ENCODE measurements around the gene RAB40C. TPM values are rescaled to one million over a fixed set of nuclear protein-coding genes. Genes with fewer than 3 reads are reported as not detected.

RAB40C gene
- total and polyA plus RNA-seq, 2 donors from 2014 or later, result 18.1 to 24.0 TPM

DNA sequence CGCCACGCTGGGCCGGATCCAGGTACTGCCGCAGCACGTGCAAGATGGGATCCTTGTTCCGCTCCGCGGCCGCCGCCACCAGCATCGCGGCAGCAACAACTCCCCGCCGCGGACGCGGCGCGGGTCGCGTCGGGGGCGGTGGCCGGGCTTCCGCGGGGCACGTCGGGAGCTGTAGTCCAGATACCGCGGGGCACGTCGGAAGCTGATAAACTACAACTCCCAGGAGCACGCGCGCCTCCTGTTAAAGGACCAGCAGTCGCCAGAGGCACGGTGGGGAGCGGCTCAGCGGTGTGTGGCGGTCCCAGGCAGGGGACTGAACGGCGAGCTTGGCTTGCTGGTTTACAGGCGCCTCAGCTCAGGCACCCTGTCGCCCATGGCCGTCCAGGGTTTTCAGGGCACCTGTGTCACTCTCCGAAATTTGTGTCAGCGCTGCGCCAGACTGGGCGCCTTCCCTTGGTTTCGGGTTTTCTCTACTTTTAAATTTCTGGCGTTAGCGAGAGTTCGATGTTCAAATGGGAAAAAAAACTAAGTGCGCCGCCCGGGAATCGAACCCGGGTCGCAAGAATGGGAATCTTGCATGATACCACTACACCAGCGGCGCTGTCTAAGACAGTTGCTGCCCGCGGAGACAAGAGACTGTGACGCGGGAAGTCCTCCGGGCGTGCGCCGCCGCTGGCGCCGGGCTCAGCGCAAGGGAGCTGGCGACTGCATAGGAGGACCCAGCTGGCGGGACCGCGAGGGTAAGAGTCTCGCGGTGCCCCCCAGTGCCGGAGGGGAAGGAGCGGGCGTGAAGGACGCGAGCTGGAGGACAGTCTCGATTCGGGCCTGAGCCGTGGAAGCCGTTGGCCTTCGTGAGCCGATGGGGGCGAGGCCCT is 46.6 kb downstream of the RAB40C start, which contains the start of gene METTL26:
Gene METTL26, minus strand, starts transcription at position 100 of the 875 bp plus-strand sequence. Its CDS starts 15 bp downstream, at position 85.
- Histone ChIP-seq H3K36me3 (ENCODE audit: control insufficient read depth in 2 of 3, insufficient read depth in 3 of 3, low read length in 3 of 3) (no peaks in the 10 kb centered on the region), H3K9ac (ENCODE audit: low read length in 3 of 3) (peak within 1 kb of the TSS; percentile 83 to 96 (median 91)), H3K9me3 (ENCODE audit: control insufficient read depth in 2 of 3, insufficient read depth in 1 of 3, low read length in 3 of 3) (no peaks in the 10 kb centered on the region), H3K4me3 (ENCODE audit: low read length in 3 of 3) (peak within 1 kb of the TSS; percentile 84 to 88 (median 86)), H3K27ac (ENCODE audit: low read depth in 2 of 2, low read length in 2 of 2) (peak within 1 kb of the TSS; percentile 99), H3K4me1 (ENCODE audit: control insufficient read depth in 2 of 3, insufficient read depth in 2 of 3, low read depth in 1 of 3, low read length in 3 of 3) (peaks cover 0 to 22% (median 0%) of the 10 kb centered on the region in 3 donors), H3K27me3 (ENCODE audit: control insufficient read depth, insufficient read depth, low read length) (no peaks in the 10 kb centered on the region)
- FAIRE-seq (no peak), DNase-seq (peak; percentile 95 to 98 (median 96))
- TF ChIP-seq, protein P1, sequence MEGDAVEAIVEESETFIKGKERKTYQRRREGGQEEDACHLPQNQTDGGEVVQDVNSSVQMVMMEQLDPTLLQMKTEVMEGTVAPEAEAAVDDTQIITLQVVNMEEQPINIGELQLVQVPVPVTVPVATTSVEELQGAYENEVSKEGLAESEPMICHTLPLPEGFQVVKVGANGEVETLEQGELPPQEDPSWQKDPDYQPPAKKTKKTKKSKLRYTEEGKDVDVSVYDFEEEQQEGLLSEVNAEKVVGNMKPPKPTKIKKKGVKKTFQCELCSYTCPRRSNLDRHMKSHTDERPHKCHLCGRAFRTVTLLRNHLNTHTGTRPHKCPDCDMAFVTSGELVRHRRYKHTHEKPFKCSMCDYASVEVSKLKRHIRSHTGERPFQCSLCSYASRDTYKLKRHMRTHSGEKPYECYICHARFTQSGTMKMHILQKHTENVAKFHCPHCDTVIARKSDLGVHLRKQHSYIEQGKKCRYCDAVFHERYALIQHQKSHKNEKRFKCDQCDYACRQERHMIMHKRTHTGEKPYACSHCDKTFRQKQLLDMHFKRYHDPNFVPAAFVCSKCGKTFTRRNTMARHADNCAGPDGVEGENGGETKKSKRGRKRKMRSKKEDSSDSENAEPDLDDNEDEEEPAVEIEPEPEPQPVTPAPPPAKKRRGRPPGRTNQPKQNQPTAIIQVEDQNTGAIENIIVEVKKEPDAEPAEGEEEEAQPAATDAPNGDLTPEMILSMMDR (IDR thresholded peaks at IDR 0.05; ENCODE audit: borderline replicate concordance, extremely low read depth, insufficient read depth), result peak; percentile 9
- intact Hi-C loops (cut with DNase I), result no loop called here

DNA sequence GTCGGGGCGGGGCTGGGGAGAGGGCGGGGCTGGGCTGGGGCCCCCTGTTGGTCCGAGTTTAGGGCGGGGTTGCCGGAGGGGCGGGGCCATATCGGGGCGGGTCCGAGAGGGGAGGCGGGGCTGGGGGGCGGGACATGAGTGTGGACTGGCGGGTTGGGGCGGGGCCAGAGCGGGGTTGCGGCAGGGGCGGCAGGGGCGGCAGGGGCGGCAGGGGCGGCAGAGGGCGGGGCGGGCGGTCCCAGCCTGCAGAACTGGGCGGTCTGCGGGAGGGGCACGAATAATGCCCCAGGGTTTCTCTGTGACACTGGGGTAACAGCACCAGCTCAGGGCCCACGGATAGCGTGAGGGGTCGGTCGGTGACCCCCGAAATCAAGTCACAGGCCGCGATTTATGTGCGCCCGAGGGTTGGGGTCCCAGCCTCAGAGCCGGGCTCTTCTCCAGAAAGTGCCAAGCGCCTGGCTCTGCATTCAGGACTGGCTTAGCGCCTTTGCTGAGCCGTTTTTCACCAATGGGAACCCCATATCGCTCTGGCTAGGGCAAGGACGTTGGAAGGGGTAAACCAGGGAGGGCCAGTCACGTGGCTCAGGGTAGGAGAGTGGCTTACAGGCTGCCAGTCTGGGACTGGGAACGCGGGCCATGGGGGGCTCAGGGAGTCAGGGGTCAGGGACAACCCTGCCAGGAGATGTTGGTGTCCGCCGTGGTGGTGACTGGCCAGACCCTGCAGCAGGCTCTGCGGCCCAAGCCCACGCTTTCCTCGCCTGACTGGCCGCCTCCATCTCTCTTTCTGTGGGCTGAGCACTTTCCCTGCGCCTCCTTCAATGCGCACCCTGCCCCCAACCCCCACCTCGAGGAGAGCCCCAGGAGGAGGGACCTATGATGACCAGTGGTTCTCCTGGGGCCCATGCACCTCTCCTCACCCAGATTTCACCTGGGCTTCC is 47.5 kb downstream of the RAB40C start:
- TF ChIP-seq, protein P1 (IDR thresholded peaks at IDR 0.05; ENCODE audit: borderline replicate concordance, extremely low read depth, insufficient read depth), result no peak
- Histone ChIP-seq H3K27ac (ENCODE audit: low read depth in 2 of 2, low read length in 2 of 2) (peak overlapping the region; percentile 99), H3K9me3 (ENCODE audit: control insufficient read depth in 2 of 3, insufficient read depth in 1 of 3, low read length in 3 of 3) (no peaks in the 10 kb centered on the region), H3K4me1 (ENCODE audit: control insufficient read depth in 2 of 3, insufficient read depth in 2 of 3, low read depth in 1 of 3, low read length in 3 of 3) (peaks cover 0 to 23% (median 0%) of the 10 kb centered on the region in 3 donors), H3K9ac (ENCODE audit: low read length in 3 of 3) (peak overlapping the region in 2 of 3 donors; percentile 19 to 65), H3K36me3 (ENCODE audit: control insufficient read depth in 2 of 3, insufficient read depth in 3 of 3, low read length in 3 of 3) (no peaks in the 10 kb centered on the region), H3K4me3 (ENCODE audit: low read length in 3 of 3) (peak overlapping the region; percentile 44 to 86 (median 77)), H3K27me3 (ENCODE audit: control insufficient read depth, insufficient read depth, low read length) (no peaks in the 10 kb centered on the region)
- intact Hi-C loops (cut with DNase I), result no loop called here
- DNase-seq (peak in 4 of 5 donors; percentile 94 to 98 (median 96)), FAIRE-seq (no peak)

DNA sequence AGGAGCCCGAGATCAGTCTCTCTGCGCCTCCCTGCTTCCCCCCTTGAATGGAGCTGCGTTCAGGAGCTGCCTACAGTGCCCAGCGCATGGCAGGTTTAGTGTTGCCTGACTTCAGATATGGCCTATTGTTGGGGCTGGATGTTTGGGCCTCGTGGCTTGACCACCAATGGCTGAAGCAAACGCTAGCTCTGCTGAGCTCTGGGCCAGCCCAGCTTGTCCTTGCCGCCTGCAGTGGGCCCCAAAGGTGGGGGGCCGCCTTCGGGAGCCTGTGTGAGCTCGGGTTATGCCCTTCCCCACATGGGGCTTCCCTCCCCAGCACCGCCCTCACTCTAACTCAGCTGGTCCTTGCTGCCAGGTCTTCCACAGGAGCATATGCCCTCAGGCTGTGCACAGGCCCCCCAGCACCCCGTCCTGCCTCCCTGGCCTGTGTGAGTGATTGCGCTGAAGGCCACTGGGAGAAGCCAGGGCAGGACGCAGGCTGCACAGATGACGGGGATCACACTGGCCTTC is 48.2 kb downstream of the RAB40C start:
- Histone ChIP-seq H3K27me3 (ENCODE audit: control insufficient read depth, insufficient read depth, low read length) (no peaks in the 10 kb centered on the region), H3K4me3 (ENCODE audit: low read length in 3 of 3) (no peak overlapping the region), H3K9ac (ENCODE audit: low read length in 3 of 3) (no peak overlapping the region), H3K27ac (ENCODE audit: low read depth in 2 of 2, low read length in 2 of 2) (peak overlapping the region; percentile 52 to 67), H3K4me1 (ENCODE audit: control insufficient read depth in 2 of 3, insufficient read depth in 2 of 3, low read depth in 1 of 3, low read length in 3 of 3) (peaks cover 0 to 25% (median 0%) of the 10 kb centered on the region in 3 donors), H3K36me3 (ENCODE audit: control insufficient read depth in 2 of 3, insufficient read depth in 3 of 3, low read length in 3 of 3) (no peaks in the 10 kb centered on the region), H3K9me3 (ENCODE audit: control insufficient read depth in 2 of 3, insufficient read depth in 1 of 3, low read length in 3 of 3) (no peaks in the 10 kb centered on the region)
- DNase-seq (no peak), FAIRE-seq (no peak)
- intact Hi-C loops (cut with DNase I), result no loop called here
- TF ChIP-seq, protein P1 (IDR thresholded peaks at IDR 0.05; ENCODE audit: borderline replicate concordance, extremely low read depth, insufficient read depth), result no peak

All from kidney (tissue), 14 donors.